HL-60 (cell line): Measurements from ENCODE around the gene CYP4B1.

Experiments used
- DNase-seq, 2 experiments: peaks; one replicate each; pipeline ENCODE4 v3.0.0-alpha.2; 2010 to 2020; ENCODE audit warnings: low read depth in 1 of 2, low spot score in 1 of 2
- H3K27ac ChIP-seq: fragments of 250-450 bp; sonication (Bioruptor Pico); replicated peaks from 2 replicates; pipeline ENCODE4 v1.5.1; 2020; ENCODE audit warnings: mild to moderate bottlenecking, moderate library complexity
- H3K27me3 ChIP-seq: fragments of 250-450 bp; sonication (Bioruptor Pico); 2 replicates; pipeline ENCODE4 v1.5.1; 2021; ENCODE audit warnings: mild to moderate bottlenecking, moderate library complexity; ENCODE audit not compliant: insufficient read depth, poor library complexity, severe bottlenecking
- H3K4me3 ChIP-seq: replicated peaks from 2 replicates; pipeline ENCODE4 v1.5.1; 2011; ENCODE audit warnings: mild to moderate bottlenecking, control low read depth, low read length; ENCODE audit not compliant: insufficient read depth
- GABPA ChIP-seq: IDR thresholded peaks from 2 replicates; pipeline ENCODE4 v1.6.1; 2012; ENCODE audit warnings: low read depth
- POLR2AphosphoS5 ChIP-seq: IDR thresholded peaks from 2 replicates; pipeline ENCODE4 v1.6.1; 2012; ENCODE audit warnings: low read depth
- SPI1 ChIP-seq: IDR thresholded peaks from 2 replicates; pipeline ENCODE4 v1.6.1; 2012; ENCODE audit warnings: low read depth, mild to moderate bottlenecking, borderline replicate concordance
- TF ChIP-seq, protein P1 (sequence below): IDR thresholded peaks from 2 replicates; pipeline ENCODE4 v1.6.1; 2012; ENCODE audit warnings: low read depth; ENCODE audit not compliant: insufficient replicate concordance
- TF ChIP-seq, protein P2 (sequence below): IDR thresholded peaks from one replicate; pipeline ENCODE4 v1.5.1; 2011; ENCODE audit warnings: low read length, control low read depth, inconsistent platforms; ENCODE audit not compliant: insufficient read depth

CYP4B1 gene

DNA sequence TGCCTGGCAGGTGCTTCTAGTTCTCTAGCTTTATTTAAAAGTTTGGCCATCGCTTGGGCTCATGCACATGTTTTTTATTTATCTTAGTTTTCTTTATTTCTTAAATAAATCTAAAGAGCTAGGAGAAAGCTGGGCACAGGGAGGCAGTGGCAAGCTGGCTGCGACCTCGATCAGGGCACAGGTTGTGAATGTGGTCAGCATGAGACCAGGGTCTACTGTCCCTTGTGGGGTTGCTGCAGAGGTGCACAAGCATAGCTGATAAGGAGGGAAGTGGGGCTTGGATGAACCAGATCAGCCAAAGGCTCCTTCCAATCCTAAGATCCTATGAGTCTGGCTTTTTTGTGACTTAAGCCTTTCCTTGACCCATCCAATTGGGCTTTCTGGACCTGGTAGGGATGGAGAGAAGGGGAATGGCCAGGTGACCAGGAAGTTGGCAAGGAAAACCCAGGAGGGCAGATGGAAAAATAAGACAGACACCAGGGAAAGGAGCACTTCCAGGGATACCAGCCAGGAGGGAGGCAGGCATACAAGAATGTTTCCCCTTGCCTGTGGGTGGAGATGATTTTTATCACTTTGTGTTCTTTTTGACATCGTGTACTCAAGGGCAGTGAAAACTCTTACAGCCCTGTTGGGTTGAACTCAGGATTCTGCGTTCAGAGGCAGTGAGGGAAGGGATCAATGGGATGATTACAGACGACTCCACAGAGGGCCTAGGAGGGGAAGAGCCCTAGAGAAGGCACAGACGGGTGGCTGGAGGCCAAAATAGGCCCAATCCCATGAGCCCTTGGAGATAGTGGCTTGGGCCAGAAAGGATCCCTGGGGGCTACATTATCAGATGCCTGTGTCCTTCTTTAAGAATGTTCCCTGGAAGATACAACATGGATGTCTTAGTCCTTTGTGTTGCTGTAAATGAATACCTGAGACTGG is 8.5 kb downstream of the CYP4B1 start:
- no peak overlapping the region for H3K27ac ChIP-seq
- DNase-seq, result no peak
- H3K4me3 ChIP-seq, result no peak overlapping the region
- H3K27me3 ChIP-seq, result no peaks in the 10 kb centered on the region
- TF ChIP-seq, protein P1, sequence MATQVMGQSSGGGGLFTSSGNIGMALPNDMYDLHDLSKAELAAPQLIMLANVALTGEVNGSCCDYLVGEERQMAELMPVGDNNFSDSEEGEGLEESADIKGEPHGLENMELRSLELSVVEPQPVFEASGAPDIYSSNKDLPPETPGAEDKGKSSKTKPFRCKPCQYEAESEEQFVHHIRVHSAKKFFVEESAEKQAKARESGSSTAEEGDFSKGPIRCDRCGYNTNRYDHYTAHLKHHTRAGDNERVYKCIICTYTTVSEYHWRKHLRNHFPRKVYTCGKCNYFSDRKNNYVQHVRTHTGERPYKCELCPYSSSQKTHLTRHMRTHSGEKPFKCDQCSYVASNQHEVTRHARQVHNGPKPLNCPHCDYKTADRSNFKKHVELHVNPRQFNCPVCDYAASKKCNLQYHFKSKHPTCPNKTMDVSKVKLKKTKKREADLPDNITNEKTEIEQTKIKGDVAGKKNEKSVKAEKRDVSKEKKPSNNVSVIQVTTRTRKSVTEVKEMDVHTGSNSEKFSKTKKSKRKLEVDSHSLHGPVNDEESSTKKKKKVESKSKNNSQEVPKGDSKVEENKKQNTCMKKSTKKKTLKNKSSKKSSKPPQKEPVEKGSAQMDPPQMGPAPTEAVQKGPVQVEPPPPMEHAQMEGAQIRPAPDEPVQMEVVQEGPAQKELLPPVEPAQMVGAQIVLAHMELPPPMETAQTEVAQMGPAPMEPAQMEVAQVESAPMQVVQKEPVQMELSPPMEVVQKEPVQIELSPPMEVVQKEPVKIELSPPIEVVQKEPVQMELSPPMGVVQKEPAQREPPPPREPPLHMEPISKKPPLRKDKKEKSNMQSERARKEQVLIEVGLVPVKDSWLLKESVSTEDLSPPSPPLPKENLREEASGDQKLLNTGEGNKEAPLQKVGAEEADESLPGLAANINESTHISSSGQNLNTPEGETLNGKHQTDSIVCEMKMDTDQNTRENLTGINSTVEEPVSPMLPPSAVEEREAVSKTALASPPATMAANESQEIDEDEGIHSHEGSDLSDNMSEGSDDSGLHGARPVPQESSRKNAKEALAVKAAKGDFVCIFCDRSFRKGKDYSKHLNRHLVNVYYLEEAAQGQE, result no peak
- TF ChIP-seq POLR2AphosphoS5 (no peak), GABPA (no peak), SPI1 (no peak)
- TF ChIP-seq, protein P2, sequence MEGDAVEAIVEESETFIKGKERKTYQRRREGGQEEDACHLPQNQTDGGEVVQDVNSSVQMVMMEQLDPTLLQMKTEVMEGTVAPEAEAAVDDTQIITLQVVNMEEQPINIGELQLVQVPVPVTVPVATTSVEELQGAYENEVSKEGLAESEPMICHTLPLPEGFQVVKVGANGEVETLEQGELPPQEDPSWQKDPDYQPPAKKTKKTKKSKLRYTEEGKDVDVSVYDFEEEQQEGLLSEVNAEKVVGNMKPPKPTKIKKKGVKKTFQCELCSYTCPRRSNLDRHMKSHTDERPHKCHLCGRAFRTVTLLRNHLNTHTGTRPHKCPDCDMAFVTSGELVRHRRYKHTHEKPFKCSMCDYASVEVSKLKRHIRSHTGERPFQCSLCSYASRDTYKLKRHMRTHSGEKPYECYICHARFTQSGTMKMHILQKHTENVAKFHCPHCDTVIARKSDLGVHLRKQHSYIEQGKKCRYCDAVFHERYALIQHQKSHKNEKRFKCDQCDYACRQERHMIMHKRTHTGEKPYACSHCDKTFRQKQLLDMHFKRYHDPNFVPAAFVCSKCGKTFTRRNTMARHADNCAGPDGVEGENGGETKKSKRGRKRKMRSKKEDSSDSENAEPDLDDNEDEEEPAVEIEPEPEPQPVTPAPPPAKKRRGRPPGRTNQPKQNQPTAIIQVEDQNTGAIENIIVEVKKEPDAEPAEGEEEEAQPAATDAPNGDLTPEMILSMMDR, result no peak

DNA sequence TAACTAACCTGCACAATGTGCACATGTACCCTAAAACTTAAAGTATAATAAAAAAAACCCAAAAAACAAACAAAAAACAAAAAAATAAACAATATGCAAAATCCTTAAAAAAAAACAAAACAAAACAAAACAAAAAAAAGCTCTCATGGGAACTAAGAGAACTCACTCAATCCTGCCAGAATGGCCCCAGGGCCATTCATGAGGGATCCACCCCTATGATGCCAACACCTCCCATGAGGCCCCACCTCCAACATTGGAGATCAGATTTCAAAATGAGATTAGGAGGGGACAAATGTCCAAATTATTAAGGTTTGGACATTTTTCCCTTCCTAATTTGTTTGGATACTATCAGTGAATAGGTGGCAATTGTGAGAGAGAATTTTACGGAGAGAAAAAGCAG is 10.2 kb downstream of the CYP4B1 start:
- TF ChIP-seq, protein P1, result no peak
- TF ChIP-seq, protein P2, result no peak
- no peak for TF ChIP-seq GABPA
- no peak for TF ChIP-seq SPI1
- no peak for DNase-seq
- Histone ChIP-seq H3K27ac (no peak overlapping the region), H3K27me3 (no peaks in the 10 kb centered on the region), H3K4me3 (no peak overlapping the region)

DNA sequence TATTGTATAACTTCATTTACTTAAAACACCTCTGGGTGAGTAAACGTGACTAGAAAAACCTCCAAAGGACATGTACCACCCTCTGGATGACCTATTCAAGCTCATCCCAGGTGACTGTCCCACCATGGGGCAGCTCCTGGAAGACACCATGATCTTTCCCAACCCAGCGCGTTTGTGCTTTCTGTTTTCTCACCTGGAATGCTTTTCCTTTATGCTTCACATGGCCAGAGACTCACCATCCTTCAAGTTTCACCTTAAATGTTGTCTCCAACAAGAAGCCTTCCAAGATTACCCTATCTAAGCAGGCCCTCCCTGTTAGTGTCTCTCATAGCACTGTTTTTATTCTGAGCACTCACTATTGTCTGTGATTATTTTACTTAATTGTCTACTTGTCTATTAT is 11.1 kb downstream of the CYP4B1 start:
- DNase-seq, result no peak
- TF ChIP-seq, protein P1, result no peak
- TF ChIP-seq SPI1 (no peak), GABPA (no peak), POLR2AphosphoS5 (no peak)
- TF ChIP-seq, protein P2, result no peak
- no peaks in the 10 kb centered on the region for H3K27me3 ChIP-seq
- H3K4me3 ChIP-seq, result no peak overlapping the region
- no peak overlapping the region for H3K27ac ChIP-seq
